Thyroid gland (tissue), 4 donors: Measurements from ENCODE around the gene VKORC1. TPM values are rescaled to one million over a fixed set of nuclear protein-coding genes. Genes with fewer than 3 reads are reported as not detected.

Experiments
- DNase-seq, 2 donors: peaks; one replicate each; pipeline ENCODE4 v3.0.0-alpha.2; 2019
- H3K27ac ChIP-seq, 3 donors: fragments of 200-600 bp; sonication (generic); 1 replicate in 2 of 3; 2 replicates in 1 of 3; pipeline ENCODE4 v1.5.1; 2016 to 2019; ENCODE audit warnings: mild to moderate bottlenecking in 1 of 3, moderate library complexity in 1 of 3
- H3K27me3 ChIP-seq: fragments of 200-600 bp; sonication (generic); one replicate; pipeline ENCODE4 v1.5.1; 2019
- H3K36me3 ChIP-seq, 2 donors: fragments of 200-600 bp; sonication (generic); one replicate each; pipeline ENCODE4 v1.5.1; 2016 to 2019
- H3K4me1 ChIP-seq, 2 donors: fragments of 200-600 bp; sonication (generic); one replicate each; pipeline ENCODE4 v1.5.1; 2017 to 2019
- H3K4me3 ChIP-seq, 3 donors: fragments of 200-600 bp; sonication (generic); replicated peaks in 1 of 3; 1 replicate in 2 of 3; 2 replicates in 1 of 3; pipeline ENCODE4 v1.5.1; 2016; ENCODE audit warnings: mild to moderate bottlenecking in 1 of 3
- H3K9me3 ChIP-seq: fragments of 200-600 bp; sonication (generic); one replicate; pipeline ENCODE4 v1.5.1; 2017
- CTCF ChIP-seq, 6 experiments: fragments of 200-600 bp in 3 of 6; fragments of 450-650 bp in 3 of 6; sonication (generic) in 3 of 6; IDR thresholded peaks; one replicate each; pipeline ENCODE4 v1.5.1; 2016 to 2019; ENCODE audit warnings: antibody characterized with exemption in 6 of 6, mild to moderate bottlenecking in 2 of 6, inconsistent platforms in 1 of 6, moderate library complexity in 1 of 6
- POLR2A ChIP-seq, 2 donors: fragments of 450-650 bp; IDR thresholded peaks; one replicate each; pipeline ENCODE4 v1.6.1; 2017; ENCODE audit warnings: antibody characterized with exemption in 2 of 2, mild to moderate bottlenecking in 2 of 2, moderate library complexity in 1 of 2
- WGBS, 2 donors: methylation state at CpG; one replicate each; pipeline ENCODE4 v1.1.5; 2017; 5-methylcytosine and 5-hydroxymethylcytosine counted together
- intact Hi-C: fragments of 100-400 bp; cut with DNase I; formaldehyde crosslinking; loops from one replicate; pipeline ENCODE4 v1.15.1; 2023
- total RNA-seq, 4 donors: library from RNA; depleted of rRNA; stranded (reverse); fragments of >200 nt; gene quantifications; one replicate each; pipeline ENCODE4 v1.2.3, GENCODE V29; 2016

VKORC1 gene
- total RNA-seq, 4 donors from 2014 or later: 58.7 to 145 (median 104) TPM

GRCh38 chr16:31132303-31132979 is 37.8 kb upstream of the VKORC1 start:
- no peak for DNase-seq
- WGBS, 2 donors: 87 to 88% methylated on average over 20 of the region's 20 CpGs
- H3K9me3 ChIP-seq: no peaks in the 10 kb centered on the region
- H3K4me3 ChIP-seq: no peak overlapping the region
- intact Hi-C loops: no loop called here
- peaks cover 11 to 24% of the 10 kb centered on the region in 2 donors for H3K36me3 ChIP-seq
- H3K27ac ChIP-seq: peak overlapping the region in 2 of 3 donors; percentile 92 to 96
- H3K4me1 ChIP-seq: peaks cover 64 to 69% of the 10 kb centered on the region in 2 donors
- TF ChIP-seq CTCF (IDR thresholded peaks at IDR 0.05) (no peak), POLR2A (IDR thresholded peaks at IDR 0.05) (no peak)
- no peaks in the 10 kb centered on the region for H3K27me3 ChIP-seq

- H3K27ac ChIP-seq: peak overlapping the region; percentile 75 to 96 (median 92)
Measured at GRCh38 chr16:31131841-31132271, 37.3 kb upstream of the VKORC1 start.

GRCh38 chr16:31131416-31131815 is 36.8 kb upstream of the VKORC1 start:
- WGBS, 2 donors: 62 to 66% methylated on average over 10 to 11 of the region's 11 CpGs
- intact Hi-C loops: no loop called here
- TF ChIP-seq POLR2A (IDR thresholded peaks at IDR 0.05) (no peak), CTCF (IDR thresholded peaks at IDR 0.05) (no peak)
- Histone ChIP-seq H3K4me1 (peaks cover 72 to 79% of the 10 kb centered on the region in 2 donors), H3K4me3 (no peak overlapping the region), H3K27me3 (no peaks in the 10 kb centered on the region), H3K9me3 (no peaks in the 10 kb centered on the region), H3K36me3 (peaks cover 11 to 29% of the 10 kb centered on the region in 2 donors), H3K27ac (peak overlapping the region; percentile 75 to 96 (median 92))
- DNase-seq: peak in 1 of 2 donors; percentile 22

More at GRCh38 chr16:31131841-31132271, 37.3 kb upstream of the VKORC1 start:
- intact Hi-C loops: no loop called here
- 78% methylated on average over 3 to 5 of the region's 5 CpGs for WGBS, 2 donors
- Histone ChIP-seq H3K9me3 (no peaks in the 10 kb centered on the region), H3K4me3 (no peak overlapping the region), H3K27me3 (no peaks in the 10 kb centered on the region), H3K36me3 (peaks cover 11 to 29% of the 10 kb centered on the region in 2 donors), H3K4me1 (peaks cover 68 to 74% of the 10 kb centered on the region in 2 donors)
- TF ChIP-seq CTCF (IDR thresholded peaks at IDR 0.05) (no peak), POLR2A (IDR thresholded peaks at IDR 0.05) (no peak)
- peak in 1 of 2 donors; percentile 35 for DNase-seq

GRCh38 chr16:31130899-31131298 is 36.3 kb upstream of the VKORC1 start:
- WGBS, 2 donors: 17 to 41% methylated on average over 4 to 5 of the region's 6 CpGs
- peak in 1 of 2 donors; percentile 26 for TF ChIP-seq POLR2A (IDR thresholded peaks at IDR 0.05)
- TF ChIP-seq CTCF (IDR thresholded peaks at IDR 0.05): peak in 1 of 6 experiments; percentile 23
- Histone ChIP-seq H3K4me3 (no peak overlapping the region), H3K36me3 (peaks cover 11 to 29% of the 10 kb centered on the region in 2 donors), H3K4me1 (peaks cover 68 to 76% of the 10 kb centered on the region in 2 donors), H3K27me3 (no peaks in the 10 kb centered on the region), H3K9me3 (no peaks in the 10 kb centered on the region), H3K27ac (peak overlapping the region; percentile 76 to 96 (median 92))
- peak; percentile 99 for DNase-seq
- intact Hi-C loops: no loop called here

- intact Hi-C loops: no loop called here
- Histone ChIP-seq H3K27ac (peak overlapping the region; percentile 76 to 96 (median 92)), H3K36me3 (peaks cover 11 to 29% of the 10 kb centered on the region in 2 donors), H3K4me3 (no peak overlapping the region), H3K9me3 (no peaks in the 10 kb centered on the region), H3K27me3 (no peaks in the 10 kb centered on the region), H3K4me1 (peaks cover 67 to 73% of the 10 kb centered on the region in 2 donors)
- no peak for TF ChIP-seq POLR2A (IDR thresholded peaks at IDR 0.05)
- no peak for TF ChIP-seq CTCF (IDR thresholded peaks at IDR 0.05)
- 43 to 51% methylated on average over 3 of the region's 10 CpGs for WGBS, 2 donors
- peak; percentile 43 to 48 for DNase-seq
Measured at GRCh38 chr16:31130336-31130891, 35.8 kb upstream of the VKORC1 start.
